LNCAP (cell line): ENCODE measurements around the gene BRDT.

Experiments used
- CTCF ChIP-seq: fragments of 450-650 bp; IDR thresholded peaks from 2 replicates; pipeline ENCODE4 v1.5.1; 2017; ENCODE audit warnings: mild to moderate bottlenecking

BRDT gene

GRCh38 chr1:92045766-92046495 lies 96.7 kb downstream of the BRDT start:
- no peak for TF ChIP-seq CTCF

GRCh38 chr1:92051948-92052347 lies 102.7 kb downstream of the BRDT start:
- no peak for TF ChIP-seq CTCF
